Colon (tissue), 2 donors: ENCODE measurements around the gene ABHD16A.

ENCODE experiments used
- FAIRE-seq: peaks from 2 replicates; lab custom pipeline; 2012; peaks lifted over from hg19 to GRCh38; lab: Jason Lieb, UNC
- donor health status: control.
- donor health status: control.

ABHD16A gene

GRCh38 chr6:31662124-31662723, 40.9 kb downstream of the ABHD16A start:
- no peak for FAIRE-seq

GRCh38 chr6:31661262-31662123, 41.6 kb downstream of the ABHD16A start:
- FAIRE-seq = no peak

GRCh38 chr6:31660381-31661261, 42.5 kb downstream of the ABHD16A start, which contains the start of gene C6orf47:
C6orf47 (minus strand) TSS chr6:31660778; CDS start chr6:31659947, 831 bp downstream.
- no peak for FAIRE-seq

GRCh38 chr6:31659649-31660380, 43.3 kb downstream of the ABHD16A start:
- no peak for FAIRE-seq

- FAIRE-seq = no peak
These were observed 44.0 kb downstream of the ABHD16A start for GRCh38 chr6:31658983-31659648.

- no peak for FAIRE-seq
These were observed 44.9 kb downstream of the ABHD16A start for GRCh38 chr6:31658158-31658688.

- FAIRE-seq = no peak
These were observed 45.5 kb downstream of the ABHD16A start for GRCh38 chr6:31657406-31658157.

GRCh38 chr6:31655349-31656237, 47.5 kb downstream of the ABHD16A start, which contains the start of gene APOM:
APOM (plus strand) TSS chr6:31655894; CDS start chr6:31655967, 73 bp downstream.
- no peak for FAIRE-seq

GRCh38 chr6:31654574-31655348, 48.4 kb downstream of the ABHD16A start:
- FAIRE-seq = no peak

- no peak for FAIRE-seq
These were observed 50.0 kb downstream of the ABHD16A start for GRCh38 chr6:31652925-31653724.

- no peak for FAIRE-seq
These were observed 51.4 kb downstream of the ABHD16A start for GRCh38 chr6:31651602-31652191.

- FAIRE-seq = no peak
These were observed 57.8 kb downstream of the ABHD16A start for GRCh38 chr6:31645325-31645724.

GRCh38 chr6:31643818-31644454, 59.2 kb downstream of the ABHD16A start:
- FAIRE-seq = no peak

- no peak for FAIRE-seq
These were observed 60.1 kb downstream of the ABHD16A start for GRCh38 chr6:31642798-31643570.

- FAIRE-seq = no peak
These were observed 61.8 kb downstream of the ABHD16A start for GRCh38 chr6:31641370-31641769.

GRCh38 chr6:31640612-31641011, 62.5 kb downstream of the ABHD16A start:
- no peak for FAIRE-seq
